Mucosa of stomach (tissue), 1 donor: ENCODE results near the gene MYO1B.

Experiments used
- H3K27me3 ChIP-seq: one replicate; pipeline ENCODE4 v1.7.0; 2013; ENCODE audit warnings: mild to moderate bottlenecking, low read length; ENCODE audit not compliant: control insufficient read depth, insufficient read depth
- H3K36me3 ChIP-seq: one replicate; pipeline ENCODE4 v1.7.0; 2013; ENCODE audit warnings: low read length; ENCODE audit not compliant: control insufficient read depth, insufficient read depth
- H3K4me1 ChIP-seq: one replicate; pipeline ENCODE4 v1.7.0; 2013; ENCODE audit warnings: mild to moderate bottlenecking, low read length; ENCODE audit not compliant: control insufficient read depth, insufficient read depth
- H3K4me3 ChIP-seq: one replicate; pipeline ENCODE4 v1.7.0; 2013; ENCODE audit warnings: low read length
- H3K9ac ChIP-seq: one replicate; pipeline ENCODE4 v1.7.0; 2013; ENCODE audit warnings: mild to moderate bottlenecking, low read length, moderate library complexity
- H3K9me3 ChIP-seq: one replicate; pipeline ENCODE4 v1.7.0; 2013; ENCODE audit warnings: mild to moderate bottlenecking, low read length, moderate library complexity; ENCODE audit not compliant: control insufficient read depth
- donor health status: Pancreatic carcinoma.

MYO1B gene

DNA sequence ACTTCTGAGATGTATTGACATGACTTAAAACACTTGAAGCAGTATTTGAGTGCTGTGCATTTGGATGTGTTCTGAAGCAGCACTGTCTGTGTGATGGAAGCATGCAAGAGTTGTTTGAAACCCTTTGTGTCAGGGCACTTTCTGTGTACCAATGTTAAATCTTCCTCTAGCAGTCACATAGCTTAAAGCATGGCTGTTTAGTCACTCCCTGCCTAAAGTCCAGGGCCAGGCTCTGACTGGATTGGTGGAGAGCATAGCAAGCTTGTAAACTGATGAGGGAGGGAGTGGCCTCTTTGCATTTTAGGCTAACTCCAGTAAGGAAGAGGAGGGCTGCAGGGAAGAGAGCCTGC is 73.5 kb downstream of the MYO1B start:
- no peaks in the 10 kb centered on the region for H3K36me3 ChIP-seq
- peaks cover 22% of the 10 kb centered on the region for H3K4me1 ChIP-seq
- no peaks in the 10 kb centered on the region for H3K27me3 ChIP-seq
- no peak overlapping the region for H3K4me3 ChIP-seq
- H3K9ac ChIP-seq, result peak overlapping the region; percentile 5
- H3K9me3 ChIP-seq, result no peaks in the 10 kb centered on the region

DNA sequence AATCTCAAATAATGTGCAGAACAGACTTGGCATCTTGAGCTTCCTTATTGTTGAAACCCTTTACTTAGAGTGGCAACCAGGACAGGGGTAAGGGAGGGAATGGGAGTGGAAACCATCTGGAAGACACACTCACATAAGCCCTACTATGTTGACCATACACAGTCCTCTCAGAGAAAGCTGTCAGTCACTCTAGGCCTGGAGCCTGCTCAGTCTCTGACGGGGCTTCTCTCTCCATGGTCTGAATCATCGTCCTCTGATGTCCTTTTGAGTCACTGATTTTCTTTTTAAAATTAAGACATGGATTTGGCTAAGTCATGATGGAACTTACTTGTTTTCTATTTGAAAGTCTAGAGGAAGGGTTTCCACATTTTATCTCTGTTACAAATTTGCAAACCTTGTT is 74.0 kb downstream of the MYO1B start:
- no peak overlapping the region for H3K4me3 ChIP-seq
- peaks cover 22% of the 10 kb centered on the region for H3K4me1 ChIP-seq
- H3K9me3 ChIP-seq, result no peaks in the 10 kb centered on the region
- H3K27me3 ChIP-seq, result no peaks in the 10 kb centered on the region
- H3K9ac ChIP-seq, result no peak overlapping the region
- H3K36me3 ChIP-seq, result no peaks in the 10 kb centered on the region

DNA sequence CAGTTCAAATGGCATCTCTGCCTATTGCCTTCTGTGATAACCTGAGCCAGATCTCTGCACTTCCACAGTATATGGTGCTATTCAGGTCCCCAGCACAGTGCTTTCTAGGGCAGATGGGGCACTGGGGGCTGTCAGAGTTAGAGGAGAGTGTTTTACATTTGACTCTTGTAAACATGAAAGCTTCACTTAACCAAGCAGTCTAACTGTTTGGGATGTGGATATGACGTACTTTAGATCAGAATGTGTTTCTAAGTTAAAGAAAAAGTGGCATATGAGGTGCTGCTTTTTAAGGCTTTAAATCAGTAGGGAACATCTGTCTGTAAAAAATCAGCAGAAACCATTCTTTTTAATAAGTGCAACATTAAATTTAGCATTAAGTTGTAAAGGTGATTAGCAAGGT is 75.7 kb downstream of the MYO1B start:
- no peaks in the 10 kb centered on the region for H3K9me3 ChIP-seq
- no peak overlapping the region for H3K9ac ChIP-seq
- peaks cover 22% of the 10 kb centered on the region for H3K4me1 ChIP-seq
- H3K4me3 ChIP-seq, result no peak overlapping the region
- no peaks in the 10 kb centered on the region for H3K36me3 ChIP-seq
- H3K27me3 ChIP-seq, result no peaks in the 10 kb centered on the region

DNA sequence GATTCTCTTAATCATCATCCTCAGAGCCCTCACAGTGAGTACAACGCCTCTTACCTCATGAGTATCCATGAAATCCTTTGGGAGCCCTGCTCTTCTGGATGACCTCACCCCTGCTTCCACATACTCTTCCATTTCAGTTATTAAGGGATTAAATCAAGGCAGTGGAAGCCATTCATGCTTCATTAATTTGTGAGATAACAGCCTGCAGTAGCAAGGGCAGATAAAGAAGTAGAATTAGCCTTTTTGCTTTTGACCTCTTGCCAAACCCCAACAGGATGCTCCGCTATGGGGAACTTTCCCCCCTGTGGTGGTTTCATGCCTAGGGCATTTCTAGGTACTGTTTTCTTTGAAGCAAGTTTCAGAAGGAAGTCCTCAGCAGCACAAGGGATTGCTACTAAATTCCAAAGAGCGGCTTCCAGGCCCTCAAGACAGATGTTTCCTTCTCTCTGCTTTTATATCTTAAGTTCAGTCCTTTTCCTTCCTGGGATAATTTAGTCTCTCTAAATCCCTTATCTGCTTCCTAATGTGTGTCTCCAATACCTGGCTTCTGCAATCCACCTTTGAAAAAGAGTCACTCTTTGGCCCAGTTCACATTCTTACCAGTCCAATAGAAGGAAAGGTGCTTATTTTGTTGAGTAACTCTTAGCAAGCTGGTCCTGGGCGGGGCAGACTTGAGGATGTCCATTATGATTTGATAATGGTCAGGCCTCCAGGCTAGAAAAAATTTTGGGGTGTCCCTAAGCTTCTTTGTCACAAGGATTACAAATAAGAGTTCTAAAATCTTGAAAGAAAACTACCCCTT is 76.9 kb downstream of the MYO1B start:
- no peaks in the 10 kb centered on the region for H3K9me3 ChIP-seq
- H3K27me3 ChIP-seq, result no peaks in the 10 kb centered on the region
- H3K9ac ChIP-seq, result no peak overlapping the region
- H3K4me1 ChIP-seq, result peaks cover 22% of the 10 kb centered on the region
- no peak overlapping the region for H3K4me3 ChIP-seq
- no peaks in the 10 kb centered on the region for H3K36me3 ChIP-seq

DNA sequence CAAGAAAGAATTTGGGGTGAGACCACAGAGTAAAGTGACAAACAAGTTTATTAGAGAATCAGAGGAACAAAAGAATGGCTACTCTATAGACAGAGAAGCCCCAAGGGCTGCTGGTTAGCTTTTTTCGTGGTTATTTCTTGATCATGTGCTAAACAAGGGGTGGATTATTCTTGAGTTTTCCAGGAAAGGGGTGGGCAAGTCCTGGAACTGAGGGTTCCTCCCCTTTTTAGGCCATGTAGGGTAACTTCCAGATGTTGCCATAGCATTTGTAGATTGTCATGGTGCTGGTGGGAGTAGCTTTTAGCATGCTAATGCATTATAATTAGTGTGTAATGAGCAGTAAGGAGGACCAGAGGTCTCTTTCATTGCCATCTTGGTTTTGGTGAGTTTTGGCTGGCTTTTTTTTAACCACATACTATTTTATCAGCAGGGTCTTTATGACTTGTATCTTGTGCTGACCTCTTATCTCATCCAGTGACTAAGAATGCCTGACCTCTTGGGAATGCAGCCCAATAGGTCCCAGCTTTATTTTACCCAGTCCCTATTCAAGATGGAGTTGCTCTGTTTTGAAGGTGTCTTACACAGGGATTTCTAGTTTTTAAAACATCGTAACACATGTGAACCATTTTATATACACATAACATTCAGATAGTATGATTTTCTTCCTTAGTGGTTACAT is 77.8 kb downstream of the MYO1B start:
- Histone ChIP-seq H3K9me3 (no peaks in the 10 kb centered on the region), H3K4me3 (no peak overlapping the region), H3K4me1 (peaks cover 16% of the 10 kb centered on the region), H3K36me3 (no peaks in the 10 kb centered on the region), H3K9ac (no peak overlapping the region), H3K27me3 (no peaks in the 10 kb centered on the region)

DNA sequence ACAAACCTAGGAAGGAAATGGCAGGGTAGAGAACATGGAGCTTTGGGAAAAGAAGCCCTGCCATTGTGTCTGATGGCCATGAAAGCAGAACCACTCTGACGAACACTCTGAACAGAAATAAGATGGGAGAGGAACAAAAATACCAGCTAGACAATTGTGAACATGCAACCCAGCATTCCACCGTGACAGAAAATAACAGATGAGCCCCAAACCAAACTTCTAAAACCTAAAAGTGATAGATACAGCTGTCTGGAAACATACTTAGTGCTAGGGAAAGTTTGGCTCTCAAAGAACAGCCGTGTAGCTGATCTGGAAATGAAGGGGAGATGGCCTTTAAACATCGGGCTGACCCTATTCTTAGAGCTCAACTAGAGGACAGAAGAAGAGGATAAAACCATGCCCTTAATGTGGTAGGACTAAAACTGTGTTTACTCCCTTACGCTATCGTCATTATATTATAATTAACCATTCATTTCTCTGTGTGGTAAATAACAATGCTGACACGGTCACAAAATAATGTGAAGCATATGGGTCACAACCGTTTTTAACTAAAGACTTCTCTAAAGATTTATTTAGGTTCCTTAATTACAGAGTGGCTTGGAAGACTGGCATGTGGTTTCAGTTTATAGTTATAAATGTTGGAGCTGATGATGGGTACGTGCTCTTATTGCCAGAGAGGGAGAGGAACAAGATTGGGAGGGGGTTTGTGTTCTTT is 80.6 kb downstream of the MYO1B start:
- no peaks in the 10 kb centered on the region for H3K9me3 ChIP-seq
- no peaks in the 10 kb centered on the region for H3K36me3 ChIP-seq
- no peak overlapping the region for H3K9ac ChIP-seq
- peaks cover 9% of the 10 kb centered on the region for H3K4me1 ChIP-seq
- no peaks in the 10 kb centered on the region for H3K27me3 ChIP-seq
- H3K4me3 ChIP-seq, result no peak overlapping the region

DNA sequence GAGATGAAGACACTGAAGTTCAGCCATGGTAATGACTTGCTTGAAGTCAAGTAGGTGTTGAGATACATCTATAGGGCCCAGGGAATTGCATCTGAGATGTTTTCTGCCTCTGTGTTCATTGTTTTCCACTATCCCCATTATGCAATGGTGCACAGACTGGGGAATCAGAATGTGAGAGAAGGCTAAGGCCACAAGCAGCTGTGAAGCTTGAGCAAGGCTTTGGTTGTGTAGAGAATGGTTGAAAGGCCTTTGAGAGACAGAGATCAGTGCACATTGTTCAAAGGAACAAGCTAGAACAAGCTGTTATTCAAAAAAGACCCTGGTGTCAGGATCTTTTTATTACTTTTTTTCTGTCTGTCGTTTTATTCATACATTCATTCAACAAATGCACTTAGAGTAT is 82.3 kb downstream of the MYO1B start:
- Histone ChIP-seq H3K9ac (no peak overlapping the region), H3K4me3 (no peak overlapping the region), H3K27me3 (no peaks in the 10 kb centered on the region), H3K36me3 (no peaks in the 10 kb centered on the region), H3K9me3 (no peaks in the 10 kb centered on the region), H3K4me1 (no peaks in the 10 kb centered on the region)

DNA sequence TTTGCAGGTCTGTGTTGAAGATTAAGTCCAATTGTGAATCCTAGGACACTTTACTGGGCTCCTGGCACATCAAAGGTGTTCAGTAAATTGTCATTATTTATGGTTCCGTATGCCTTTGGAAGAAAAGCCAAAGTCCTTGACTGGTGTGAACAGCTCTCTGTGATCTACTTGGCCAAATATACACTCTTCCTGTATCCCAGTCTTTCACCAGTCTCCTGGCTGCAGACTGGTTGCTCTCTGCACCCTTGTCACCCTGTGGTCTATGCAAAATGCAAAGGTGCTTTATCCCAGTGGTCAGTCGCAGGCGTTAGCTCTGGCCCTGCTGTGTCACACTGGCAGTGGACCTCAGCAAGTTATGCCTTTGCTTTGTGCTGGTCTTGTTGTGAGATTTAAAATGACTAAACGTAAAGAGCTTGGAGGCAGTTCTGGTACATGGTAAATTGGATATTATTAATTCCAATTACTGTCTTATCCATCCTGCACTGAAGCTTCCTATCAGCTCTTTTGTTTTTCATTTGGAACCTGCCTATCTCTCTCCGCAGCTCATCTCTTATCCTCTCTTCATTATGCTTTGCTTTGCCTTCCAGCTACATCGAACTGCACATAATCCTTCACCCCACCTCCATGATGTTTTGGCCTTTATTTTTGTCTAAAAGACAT is 83.1 kb downstream of the MYO1B start:
- H3K4me1 ChIP-seq, result no peaks in the 10 kb centered on the region
- H3K9me3 ChIP-seq, result no peaks in the 10 kb centered on the region
- no peaks in the 10 kb centered on the region for H3K36me3 ChIP-seq
- no peak overlapping the region for H3K4me3 ChIP-seq
- no peaks in the 10 kb centered on the region for H3K27me3 ChIP-seq
- no peak overlapping the region for H3K9ac ChIP-seq

DNA sequence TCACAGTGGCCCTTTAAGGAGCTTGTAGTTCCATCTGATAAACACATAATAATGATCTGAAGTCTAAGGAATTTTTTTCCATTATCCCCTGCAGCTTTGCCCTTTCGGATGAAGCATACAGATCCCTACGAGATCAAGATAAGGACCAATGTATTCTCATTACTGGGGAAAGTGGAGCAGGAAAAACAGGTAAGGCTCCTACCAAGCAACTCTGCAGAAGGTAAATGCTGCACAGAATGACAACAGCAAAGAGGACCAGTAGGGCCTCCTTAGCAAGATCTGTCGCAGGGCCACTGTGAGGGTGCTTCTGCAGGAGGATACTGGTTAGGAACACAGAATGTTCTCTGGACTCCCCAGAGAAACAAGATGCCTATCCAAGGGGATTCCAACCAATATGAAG is 84.6 kb downstream of the MYO1B start:
- H3K36me3 ChIP-seq, result no peaks in the 10 kb centered on the region
- no peaks in the 10 kb centered on the region for H3K9me3 ChIP-seq
- no peaks in the 10 kb centered on the region for H3K4me1 ChIP-seq
- H3K9ac ChIP-seq, result no peak overlapping the region
- H3K27me3 ChIP-seq, result no peaks in the 10 kb centered on the region
- no peak overlapping the region for H3K4me3 ChIP-seq

DNA sequence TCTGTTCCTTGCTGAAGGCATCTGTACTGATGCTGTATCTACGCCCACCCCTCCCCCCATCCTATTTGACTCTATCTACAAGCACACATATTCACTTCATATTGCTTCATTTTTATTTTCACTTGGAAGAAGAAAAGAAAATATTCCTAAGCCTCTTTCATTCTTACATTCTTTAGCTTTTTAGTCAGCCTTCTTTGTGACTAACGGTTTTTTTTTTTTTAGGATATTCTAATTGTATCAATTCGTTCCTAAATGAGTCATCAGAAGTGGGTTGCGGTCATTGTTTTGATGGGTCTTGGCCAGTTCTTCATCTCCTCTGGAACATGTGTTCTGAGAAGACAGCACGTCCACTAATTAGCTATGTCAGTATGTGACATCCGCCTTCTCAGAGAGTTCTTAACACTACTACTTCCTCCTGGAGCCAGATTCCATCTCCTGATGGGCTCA is 88.7 kb downstream of the MYO1B start:
- Histone ChIP-seq H3K36me3 (no peaks in the 10 kb centered on the region), H3K27me3 (no peaks in the 10 kb centered on the region), H3K4me3 (no peak overlapping the region), H3K9me3 (no peaks in the 10 kb centered on the region), H3K4me1 (no peaks in the 10 kb centered on the region), H3K9ac (no peak overlapping the region)

DNA sequence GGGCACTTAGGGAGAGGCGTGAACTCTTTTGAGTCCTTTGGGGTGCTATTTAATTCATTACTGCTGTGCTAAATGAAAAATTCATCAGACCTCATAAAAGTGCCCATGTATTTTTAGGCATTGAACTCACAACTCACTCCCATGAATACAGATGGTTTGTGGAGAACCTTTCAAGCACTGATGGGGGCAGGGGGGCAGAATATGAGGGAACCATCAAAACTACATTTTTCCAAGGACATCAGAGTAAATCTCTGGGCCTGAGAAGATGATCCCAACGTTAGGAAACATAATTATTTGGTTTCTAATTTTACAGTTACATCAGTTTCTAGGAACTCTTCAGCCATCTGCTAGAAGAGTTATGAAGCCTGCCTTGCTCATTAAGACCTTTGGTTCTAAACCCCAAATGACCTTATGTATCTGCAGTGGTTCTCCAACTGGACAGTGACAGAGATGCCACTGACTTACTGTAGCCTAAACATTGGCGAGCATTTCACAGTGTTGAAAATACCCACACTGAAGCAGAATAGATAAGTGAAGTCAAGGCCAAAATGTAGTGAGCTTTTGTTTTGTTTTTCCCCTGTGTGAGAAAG is 90.8 kb downstream of the MYO1B start:
- H3K9me3 ChIP-seq, result no peaks in the 10 kb centered on the region
- no peaks in the 10 kb centered on the region for H3K27me3 ChIP-seq
- H3K9ac ChIP-seq, result no peak overlapping the region
- H3K36me3 ChIP-seq, result no peaks in the 10 kb centered on the region
- no peak overlapping the region for H3K4me3 ChIP-seq
- H3K4me1 ChIP-seq, result no peaks in the 10 kb centered on the region
